K562 (cell line): ENCODE data around the gene TMCO2. TPM values are rescaled to one million over a fixed set of nuclear protein-coding genes. Genes with fewer than 3 reads are reported as not detected.
A peak's percentile ranks its signal among the peaks of the same experiment; 100 is the strongest.

Experiments
- FOXM1 ChIP-seq, 2 experiments: fragments of 450-650 bp in 1 of 2; sonication (generic) in 1 of 2; formaldehyde crosslinking in 1 of 2; IDR thresholded peaks; 2 replicates each; pipeline versions ENCODE4 v1.6.1 to v1.9.0; 2017 to 2022; ENCODE audit warnings: low read depth in 2 of 2, mild to moderate bottlenecking in 2 of 2, missing genetic modification reagents in 1 of 2, moderate library complexity in 1 of 2
- KLF6 ChIP-seq: fragments of 250-450 bp; sonication (Bioruptor Pico); IDR thresholded peaks from 2 replicates; pipeline ENCODE4 v1.4.0; 2020; ENCODE audit warnings: mild to moderate bottlenecking, moderate library complexity, borderline replicate concordance
- TRIM24 ChIP-seq, 2 experiments: fragments of 450-650 bp; IDR thresholded peaks; 2 replicates each; pipeline ENCODE4 v1.6.1; 2016
- ZC3H11A ChIP-seq: IDR thresholded peaks from 2 replicates; pipeline ENCODE4 v1.6.1; 2012; ENCODE audit warnings: low read depth, low read length, improper control_type of control experiment
- ZFPM2 ChIP-seq: fragments of 250-450 bp; sonication (Bioruptor Pico); IDR thresholded peaks from 2 replicates; pipeline ENCODE4 v1.5.1; 2022; ENCODE audit warnings: mild to moderate bottlenecking
- ZKSCAN1 ChIP-seq: fragments of 150-350 bp; IDR thresholded peaks from 2 replicates; pipeline ENCODE4 v1.6.1; 2016; ENCODE audit warnings: low read depth, low read length
- polyA plus RNA-seq, 8 experiments: library from polyadenylated mRNA; depleted of rRNA in 4 of 8; stranded (reverse) in 5 of 8; unstranded in 3 of 8; fragments of >200 nt; fragmentation: Nextera tagmentation in 2 of 8; fragmentation: Illumina TruSeq in 1 of 8; extraction: Ambion mirVana in 2 of 8; extraction: Trizol in 1 of 8; gene quantifications; 2 replicates each; pipeline versions ENCODE4 v1.2.1 to v1.2.3, GENCODE V29; 2011 to 2014; ENCODE audit warnings: inconsistent platforms in 1 of 8, missing spikeins in 1 of 8
- total RNA-seq, 7 experiments: library from RNA; depleted of rRNA in 6 of 7; stranded (reverse); fragments of >200 nt in 6 of 7; fragmentation: Illumina TruSeq in 2 of 7; extraction: Trizol in 2 of 7; gene quantifications; 2 replicates each; pipeline versions ENCODE4 v1.2.1 to v1.2.3, GENCODE V29; 2011 to 2021; ENCODE audit warnings: low replicate concordance in 1 of 7
- TF ChIP-seq, protein P1 (sequence below): sonication (generic); formaldehyde crosslinking; IDR thresholded peaks from 2 replicates; pipeline ENCODE4 v1.8.1; 2023; ENCODE audit warnings: mild to moderate bottlenecking, missing genetic modification reagents
- TF ChIP-seq, protein P2 (sequence below): sonication (generic); formaldehyde crosslinking; IDR thresholded peaks from 2 replicates; pipeline ENCODE4 v1.8.0; 2023; ENCODE audit warnings: missing genetic modification reagents, mild to moderate bottlenecking, borderline replicate concordance
- TF ChIP-seq, protein P3 (sequence below): fragments of 450-650 bp; formaldehyde crosslinking; IDR thresholded peaks from 2 replicates; pipeline ENCODE4 v1.4.0; 2022; ENCODE audit warnings: missing genetic modification characterization
- TF ChIP-seq, protein P4 (sequence below), 2 experiments: fragments of 250-450 bp in 1 of 2; fragments of 450-650 bp in 1 of 2; sonication (Bioruptor Pico) in 1 of 2; IDR thresholded peaks; 2 replicates each; pipeline versions ENCODE4 v1.6.1 to v1.8.0; 2016 to 2021; ENCODE audit warnings: mild to moderate bottlenecking in 2 of 2, moderate library complexity in 2 of 2, missing compliant biosample characterization in 1 of 2, missing genetic modification characterization in 1 of 2
- TF ChIP-seq, protein P5 (sequence below): fragments of 450-650 bp; IDR thresholded peaks from 2 replicates; pipeline ENCODE4 v1.6.1; 2018; ENCODE audit warnings: mild to moderate bottlenecking, low read depth; ENCODE audit not compliant: partially characterized antibody

The TMCO2 gene
- total and polyA plus RNA-seq, 9 of the 15 experiments (the other 6 are each of a cell fraction or from before 2014, with no cell fraction given) = not detected

- TF ChIP-seq, protein P1, sequence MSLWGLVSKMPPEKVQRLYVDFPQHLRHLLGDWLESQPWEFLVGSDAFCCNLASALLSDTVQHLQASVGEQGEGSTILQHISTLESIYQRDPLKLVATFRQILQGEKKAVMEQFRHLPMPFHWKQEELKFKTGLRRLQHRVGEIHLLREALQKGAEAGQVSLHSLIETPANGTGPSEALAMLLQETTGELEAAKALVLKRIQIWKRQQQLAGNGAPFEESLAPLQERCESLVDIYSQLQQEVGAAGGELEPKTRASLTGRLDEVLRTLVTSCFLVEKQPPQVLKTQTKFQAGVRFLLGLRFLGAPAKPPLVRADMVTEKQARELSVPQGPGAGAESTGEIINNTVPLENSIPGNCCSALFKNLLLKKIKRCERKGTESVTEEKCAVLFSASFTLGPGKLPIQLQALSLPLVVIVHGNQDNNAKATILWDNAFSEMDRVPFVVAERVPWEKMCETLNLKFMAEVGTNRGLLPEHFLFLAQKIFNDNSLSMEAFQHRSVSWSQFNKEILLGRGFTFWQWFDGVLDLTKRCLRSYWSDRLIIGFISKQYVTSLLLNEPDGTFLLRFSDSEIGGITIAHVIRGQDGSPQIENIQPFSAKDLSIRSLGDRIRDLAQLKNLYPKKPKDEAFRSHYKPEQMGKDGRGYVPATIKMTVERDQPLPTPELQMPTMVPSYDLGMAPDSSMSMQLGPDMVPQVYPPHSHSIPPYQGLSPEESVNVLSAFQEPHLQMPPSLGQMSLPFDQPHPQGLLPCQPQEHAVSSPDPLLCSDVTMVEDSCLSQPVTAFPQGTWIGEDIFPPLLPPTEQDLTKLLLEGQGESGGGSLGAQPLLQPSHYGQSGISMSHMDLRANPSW (CRISPR knock-in tag) = peak; percentile 36
- TF ChIP-seq FOXM1 (IDR thresholded peaks at IDR 0.05; ENCODE audit: low read depth) (peak; percentile 70), FOXM1 (CRISPR knock-in tag; IDR thresholded peaks at IDR 0.05; ENCODE audit: low read depth) (peak; percentile 98), KLF6 (CRISPR knock-in tag) (peak; percentile 89), ZC3H11A (peak; percentile 88), ZFPM2 (CRISPR knock-in tag) (no peak), TRIM24 (IDR thresholded peaks at IDR 0.05) (peak; percentile 57 to 100; a peak in 3 of 4 replicates), ZKSCAN1 (peak; percentile 85)
- TF ChIP-seq, protein P2, sequence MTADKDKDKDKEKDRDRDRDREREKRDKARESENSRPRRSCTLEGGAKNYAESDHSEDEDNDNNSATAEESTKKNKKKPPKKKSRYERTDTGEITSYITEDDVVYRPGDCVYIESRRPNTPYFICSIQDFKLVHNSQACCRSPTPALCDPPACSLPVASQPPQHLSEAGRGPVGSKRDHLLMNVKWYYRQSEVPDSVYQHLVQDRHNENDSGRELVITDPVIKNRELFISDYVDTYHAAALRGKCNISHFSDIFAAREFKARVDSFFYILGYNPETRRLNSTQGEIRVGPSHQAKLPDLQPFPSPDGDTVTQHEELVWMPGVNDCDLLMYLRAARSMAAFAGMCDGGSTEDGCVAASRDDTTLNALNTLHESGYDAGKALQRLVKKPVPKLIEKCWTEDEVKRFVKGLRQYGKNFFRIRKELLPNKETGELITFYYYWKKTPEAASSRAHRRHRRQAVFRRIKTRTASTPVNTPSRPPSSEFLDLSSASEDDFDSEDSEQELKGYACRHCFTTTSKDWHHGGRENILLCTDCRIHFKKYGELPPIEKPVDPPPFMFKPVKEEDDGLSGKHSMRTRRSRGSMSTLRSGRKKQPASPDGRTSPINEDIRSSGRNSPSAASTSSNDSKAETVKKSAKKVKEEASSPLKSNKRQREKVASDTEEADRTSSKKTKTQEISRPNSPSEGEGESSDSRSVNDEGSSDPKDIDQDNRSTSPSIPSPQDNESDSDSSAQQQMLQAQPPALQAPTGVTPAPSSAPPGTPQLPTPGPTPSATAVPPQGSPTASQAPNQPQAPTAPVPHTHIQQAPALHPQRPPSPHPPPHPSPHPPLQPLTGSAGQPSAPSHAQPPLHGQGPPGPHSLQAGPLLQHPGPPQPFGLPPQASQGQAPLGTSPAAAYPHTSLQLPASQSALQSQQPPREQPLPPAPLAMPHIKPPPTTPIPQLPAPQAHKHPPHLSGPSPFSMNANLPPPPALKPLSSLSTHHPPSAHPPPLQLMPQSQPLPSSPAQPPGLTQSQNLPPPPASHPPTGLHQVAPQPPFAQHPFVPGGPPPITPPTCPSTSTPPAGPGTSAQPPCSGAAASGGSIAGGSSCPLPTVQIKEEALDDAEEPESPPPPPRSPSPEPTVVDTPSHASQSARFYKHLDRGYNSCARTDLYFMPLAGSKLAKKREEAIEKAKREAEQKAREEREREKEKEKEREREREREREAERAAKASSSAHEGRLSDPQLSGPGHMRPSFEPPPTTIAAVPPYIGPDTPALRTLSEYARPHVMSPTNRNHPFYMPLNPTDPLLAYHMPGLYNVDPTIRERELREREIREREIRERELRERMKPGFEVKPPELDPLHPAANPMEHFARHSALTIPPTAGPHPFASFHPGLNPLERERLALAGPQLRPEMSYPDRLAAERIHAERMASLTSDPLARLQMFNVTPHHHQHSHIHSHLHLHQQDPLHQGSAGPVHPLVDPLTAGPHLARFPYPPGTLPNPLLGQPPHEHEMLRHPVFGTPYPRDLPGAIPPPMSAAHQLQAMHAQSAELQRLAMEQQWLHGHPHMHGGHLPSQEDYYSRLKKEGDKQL (CRISPR knock-in tag) = no peak
- TF ChIP-seq, protein P3, sequence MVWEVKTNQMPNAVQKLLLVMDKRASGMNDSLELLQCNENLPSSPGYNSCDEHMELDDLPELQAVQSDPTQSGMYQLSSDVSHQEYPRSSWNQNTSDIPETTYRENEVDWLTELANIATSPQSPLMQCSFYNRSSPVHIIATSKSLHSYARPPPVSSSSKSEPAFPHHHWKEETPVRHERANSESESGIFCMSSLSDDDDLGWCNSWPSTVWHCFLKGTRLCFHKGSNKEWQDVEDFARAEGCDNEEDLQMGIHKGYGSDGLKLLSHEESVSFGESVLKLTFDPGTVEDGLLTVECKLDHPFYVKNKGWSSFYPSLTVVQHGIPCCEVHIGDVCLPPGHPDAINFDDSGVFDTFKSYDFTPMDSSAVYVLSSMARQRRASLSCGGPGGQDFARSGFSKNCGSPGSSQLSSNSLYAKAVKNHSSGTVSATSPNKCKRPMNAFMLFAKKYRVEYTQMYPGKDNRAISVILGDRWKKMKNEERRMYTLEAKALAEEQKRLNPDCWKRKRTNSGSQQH = peak; percentile 3; the same call in 1 of the 2 replicates
- TF ChIP-seq, protein P4, sequence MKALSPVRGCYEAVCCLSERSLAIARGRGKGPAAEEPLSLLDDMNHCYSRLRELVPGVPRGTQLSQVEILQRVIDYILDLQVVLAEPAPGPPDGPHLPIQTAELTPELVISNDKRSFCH (CRISPR knock-in tag; IDR thresholded peaks at IDR 0.05) = no peak
- TF ChIP-seq, protein P4 (tag; IDR thresholded peaks at IDR 0.05) = peak; percentile 87; the same call in 1 of the 2 replicates
- TF ChIP-seq, protein P5, sequence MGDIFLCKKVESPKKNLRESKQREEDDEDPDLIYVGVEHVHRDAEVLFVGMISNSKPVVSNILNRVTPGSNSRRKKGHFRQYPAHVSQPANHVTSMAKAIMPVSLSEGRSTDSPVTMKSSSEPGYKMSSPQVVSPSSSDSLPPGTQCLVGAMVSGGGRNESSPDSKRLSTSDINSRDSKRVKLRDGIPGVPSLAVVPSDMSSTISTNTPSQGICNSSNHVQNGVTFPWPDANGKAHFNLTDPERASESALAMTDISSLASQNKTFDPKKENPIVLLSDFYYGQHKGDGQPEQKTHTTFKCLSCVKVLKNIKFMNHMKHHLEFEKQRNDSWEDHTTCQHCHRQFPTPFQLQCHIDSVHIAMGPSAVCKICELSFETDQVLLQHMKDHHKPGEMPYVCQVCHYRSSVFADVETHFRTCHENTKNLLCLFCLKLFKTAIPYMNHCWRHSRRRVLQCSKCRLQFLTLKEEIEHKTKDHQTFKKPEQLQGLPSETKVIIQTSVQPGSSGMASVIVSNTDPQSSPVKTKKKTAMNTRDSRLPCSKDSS = no peak
Measured at GRCh38 chr1:40257688-40258444, 10.1 kb downstream of the TMCO2 start, which contains the start of gene ZMPSTE24 (continued).
